HepG2 (cell line): ENCODE measurements around the gene RNU4-1. TPM values are rescaled to one million over a fixed set of nuclear protein-coding genes. Genes with fewer than 3 reads are reported as not detected.

Experiments
- BCL6 ChIP-seq: IDR thresholded peaks from 2 replicates; pipeline ENCODE4 v1.6.1; 2016; ENCODE audit warnings: missing genetic modification reagents, missing compliant biosample characterization
- CBX1 ChIP-seq: IDR thresholded peaks from one replicate; pipeline ENCODE4 v1.6.1; 2016; ENCODE audit warnings: antibody characterized with exemption, low read depth
- FOXA1 ChIP-seq, 2 experiments: fragments of 450-650 bp in 1 of 2; sonication (generic) in 1 of 2; formaldehyde crosslinking in 1 of 2; IDR thresholded peaks; 2 replicates each; pipeline versions ENCODE4 v1.4.0 to v1.6.1; 2016 to 2020; ENCODE audit warnings: missing genetic modification reagents in 1 of 2
- FOXO1 ChIP-seq: sonication (generic); formaldehyde crosslinking; IDR thresholded peaks from 2 replicates; pipeline ENCODE4 v1.4.0; 2020; ENCODE audit warnings: missing genetic modification reagents
- HMGXB3 ChIP-seq: sonication (generic); formaldehyde crosslinking; IDR thresholded peaks from 2 replicates; pipeline ENCODE4 v1.4.0; 2020; ENCODE audit warnings: missing genetic modification reagents, borderline replicate concordance
- SOX13 ChIP-seq, 3 experiments: fragments of 450-650 bp in 1 of 3; sonication (generic) in 1 of 3; formaldehyde crosslinking in 1 of 3; IDR thresholded peaks in 2 of 3; conservative IDR thresholded peaks in 1 of 3; 2 replicates each; pipeline versions ENCODE4 v1.5.0 to v1.6.1; 2016 to 2020; ENCODE audit warnings: antibody characterized with exemption in 1 of 3, mild to moderate bottlenecking in 1 of 3, missing compliant biosample characterization in 1 of 3, missing genetic modification reagents in 1 of 3, moderate library complexity in 1 of 3
- ZBTB37 ChIP-seq: sonication (generic); formaldehyde crosslinking; IDR thresholded peaks from 2 replicates; pipeline ENCODE4 v1.4.0; 2020; ENCODE audit warnings: mild to moderate bottlenecking, missing genetic modification reagents
- ZHX2 ChIP-seq, 2 experiments: sonication (generic) in 1 of 2; formaldehyde crosslinking in 1 of 2; IDR thresholded peaks; 2 replicates each; pipeline versions ENCODE4 v1.6.1 to v1.9.0; 2014 to 2022; ENCODE audit warnings: antibody characterized with exemption in 1 of 2, borderline replicate concordance in 1 of 2, inconsistent platforms in 1 of 2, low read depth in 1 of 2, missing genetic modification reagents in 1 of 2
- polyA plus RNA-seq, 8 experiments: library from polyadenylated mRNA; depleted of rRNA in 3 of 8; stranded (reverse) in 7 of 8; unstranded in 1 of 8; fragments of >200 nt; fragmentation: Illumina TruSeq in 4 of 8; extraction: Trizol in 4 of 8; gene quantifications; 2 replicates each; pipeline versions ENCODE4 v1.2.1 to v1.2.3, GENCODE V29; 2011 to 2016; ENCODE audit warnings: low read depth in 4 of 8, missing spikeins in 1 of 8, mixed read lengths in 1 of 8; ENCODE audit not compliant: insufficient read depth in 1 of 8
- total RNA-seq, 5 experiments: library from RNA; depleted of rRNA; stranded (reverse); fragments of >200 nt; fragmentation: Illumina TruSeq; extraction: Trizol; gene quantifications; 2 replicates each; pipeline ENCODE4 v1.2.3, GENCODE V29; 2016; ENCODE audit warnings: low read depth in 1 of 5

The RNU4-1 gene
- total and polyA plus RNA-seq, 2 of the 13 experiments (the other 11 are each of a cell fraction or from before 2014, with no cell fraction given) = 7,407 TPM; not detected in 1

GRCh38 chr12:120321382-120322202 lies 28.6 kb upstream of the RNU4-1 start (continued):
- TF ChIP-seq ZHX2 (IDR thresholded peaks at IDR 0.05; ENCODE audit: low read depth) = no peak
- no peak for TF ChIP-seq ZHX2 (CRISPR knock-in tag; IDR thresholded peaks at IDR 0.05; ENCODE audit: borderline replicate concordance)
- TF ChIP-seq BCL6 (CRISPR knock-in tag) = peak; percentile 74
- no peak for TF ChIP-seq ZBTB37 (CRISPR knock-in tag)
- no peak for TF ChIP-seq FOXA1 (IDR thresholded peaks at IDR 0.05)
- TF ChIP-seq FOXA1 (CRISPR knock-in tag; IDR thresholded peaks at IDR 0.05) = peak; percentile 79
- TF ChIP-seq HMGXB3 (CRISPR knock-in tag) = 0 out of 2 replicates have a peak, but pooled peaks have one; percentile 31
- TF ChIP-seq SOX13 (IDR thresholded peaks at IDR 0.05) = no peak
- TF ChIP-seq SOX13 (CRISPR knock-in tag; conservative IDR thresholded peaks at IDR 0.05 in 1 of 2, IDR thresholded peaks at IDR 0.05 in 1 of 2) = peak in 1 of 2 experiments; percentile 81; a peak in 2 of 4 replicates
- no peak for TF ChIP-seq CBX1
- peak; percentile 52; the same call in 1 of the 2 replicates for TF ChIP-seq FOXO1 (CRISPR knock-in tag)
